IMR-90 (cell line): ENCODE measurements around the gene RPS19BP1. TPM values are rescaled to one million over a fixed set of nuclear protein-coding genes. Genes with fewer than 3 reads are reported as not detected.

Experiments
- ATAC-seq: fragments of 200-7000 bp; cut with Tn5 transposase; 2 replicates; pipeline ENCODE4 v1.9.1; 2020; ENCODE audit warnings: low read depth, mild to moderate bottlenecking, moderate library complexity
- BruUV-seq: library from RNA; stranded (reverse); fragments of 400-500 nt; replicated peaks from 2 replicates; lab custom pipeline; 2021; lab: Mats Ljungman, UMichigan
- CTCF ChIA-PET: fragments of 300-600 bp; formaldehyde crosslinking; extraction: SDS; loops from one replicate; lab custom pipeline; 2021; ENCODE audit warnings: antibody characterized with exemption; lab: Yijun Ruan, JAX
- POLR2A ChIA-PET: fragments of 300-600 bp; sonication (Branson Sonifier 250); formaldehyde crosslinking; loops from one replicate; lab custom pipeline; 2022; ENCODE audit warnings: antibody characterized with exemption; ENCODE audit not compliant: unreplicated experiment; lab: Charles Lee
- DNase-seq: peaks from one replicate; pipeline ENCODE4 v3.0.0; 2013
- H2AFZ ChIP-seq: replicated peaks from 2 replicates; pipeline ENCODE3; 2013; ENCODE audit warnings: low read length, mild to moderate bottlenecking; ENCODE audit not compliant: poor library complexity
- H2AK5ac ChIP-seq: 2 replicates; pipeline ENCODE4 v1.6.1; 2013; ENCODE audit warnings: low read depth, low read length, inconsistent platforms
- H2AK9ac ChIP-seq: replicated peaks from 2 replicates; pipeline ENCODE3; 2013; ENCODE audit warnings: mild to moderate bottlenecking, low read depth, low read length, moderate library complexity; ENCODE audit not compliant: poor library complexity
- H2BK120ac ChIP-seq: 2 replicates; pipeline ENCODE4 v1.6.1; 2013; ENCODE audit warnings: low read depth, low read length, inconsistent platforms
- H2BK15ac ChIP-seq: 3 replicates; pipeline ENCODE4 v1.6.1; 2013; ENCODE audit warnings: low read depth, low read length, inconsistent platforms
- H2BK20ac ChIP-seq: 2 replicates; pipeline ENCODE4 v1.6.1; 2013; ENCODE audit warnings: low read depth, mild to moderate bottlenecking, inconsistent platforms, low read length, moderate library complexity
- H2BK5ac ChIP-seq: 2 replicates; pipeline ENCODE4 v1.6.1; 2013; ENCODE audit warnings: mild to moderate bottlenecking, low read depth, low read length, inconsistent platforms; ENCODE audit not compliant: poor library complexity, severe bottlenecking
- H3K14ac ChIP-seq: replicated peaks from 2 replicates; pipeline ENCODE4 v1.6.1; 2013; ENCODE audit warnings: low read depth, low read length, inconsistent platforms
- H3K18ac ChIP-seq: 2 replicates; pipeline ENCODE4 v1.6.1; 2013; ENCODE audit warnings: low read depth, low read length, control low read depth
- H3K23ac ChIP-seq: 2 replicates; pipeline ENCODE4 v1.6.1; 2013; ENCODE audit warnings: low read depth, low read length, inconsistent platforms
- H3K27ac ChIP-seq: 2 replicates; pipeline ENCODE4 v1.5.1; 2013; ENCODE audit warnings: mild to moderate bottlenecking, control low read depth, low read length; ENCODE audit not compliant: insufficient read depth
- H3K27me3 ChIP-seq: 2 replicates; pipeline ENCODE4 v1.6.1; 2013; ENCODE audit warnings: low read length; ENCODE audit not compliant: control insufficient read depth, insufficient read depth
- H3K36me3 ChIP-seq: 2 replicates; pipeline ENCODE4 v1.6.1; 2013; ENCODE audit warnings: low read length, mixed read lengths; ENCODE audit not compliant: control insufficient read depth, insufficient read depth
- H3K4ac ChIP-seq: 2 replicates; pipeline ENCODE4 v1.6.1; 2013; ENCODE audit warnings: low read depth, low read length, inconsistent platforms
- H3K4me1 ChIP-seq: 2 replicates; pipeline ENCODE4 v1.6.1; 2013; ENCODE audit warnings: low read length, mixed read lengths; ENCODE audit not compliant: control insufficient read depth, insufficient read depth
- H3K4me2 ChIP-seq: 2 replicates; pipeline ENCODE4 v1.6.1; 2013; ENCODE audit warnings: low read depth, mild to moderate bottlenecking, control low read depth, low read length, moderate library complexity
- H3K4me3 ChIP-seq: 2 replicates; pipeline ENCODE4 v1.5.1; 2013; ENCODE audit warnings: low read depth, mild to moderate bottlenecking, control low read depth, low read length, moderate library complexity; ENCODE audit not compliant: insufficient read depth
- H3K56ac ChIP-seq: 2 replicates; pipeline ENCODE4 v1.6.1; 2013; ENCODE audit warnings: low read length, inconsistent platforms; ENCODE audit not compliant: insufficient read depth; ENCODE audit errors: extremely low read depth
- H3K79me1 ChIP-seq, 2 experiments: 2 replicates each; pipeline ENCODE4 v1.6.1; 2013; ENCODE audit warnings: low read length in 2 of 2, inconsistent platforms in 1 of 2, low read depth in 1 of 2
- H3K9ac ChIP-seq: 2 replicates; pipeline ENCODE4 v1.6.1; 2013; ENCODE audit warnings: low read depth, low read length, control low read depth
- H3K9me1 ChIP-seq: 2 replicates; pipeline ENCODE4 v1.6.1; 2013; ENCODE audit warnings: low read length, inconsistent platforms; ENCODE audit not compliant: insufficient read depth
- H3K9me3 ChIP-seq: 2 replicates; pipeline ENCODE4 v1.6.1; 2013; ENCODE audit warnings: low read length; ENCODE audit not compliant: control insufficient read depth, insufficient read depth
- H4K20me1 ChIP-seq: 2 replicates; pipeline ENCODE4 v1.6.1; 2013; ENCODE audit warnings: low read length, inconsistent platforms; ENCODE audit not compliant: insufficient read depth
- H4K5ac ChIP-seq: 2 replicates; pipeline ENCODE4 v1.6.1; 2013; ENCODE audit warnings: mild to moderate bottlenecking, low read depth, low read length, control low read depth
- H4K8ac ChIP-seq, 2 experiments: 2 replicates each; pipeline ENCODE4 v1.6.1; 2013; ENCODE audit warnings: low read depth in 2 of 2, low read length in 2 of 2, control low read depth in 1 of 2, inconsistent platforms in 1 of 2
- H4K91ac ChIP-seq: 2 replicates; pipeline ENCODE4 v1.6.1; 2013; ENCODE audit warnings: low read depth, low read length, inconsistent platforms; ENCODE audit not compliant: insufficient read depth
- BHLHE40 ChIP-seq: fragments of 150-350 bp; IDR thresholded peaks from 2 replicates; pipeline ENCODE4 v1.6.1; 2016; ENCODE audit warnings: mild to moderate bottlenecking, low read depth, low read length
- CEBPB ChIP-seq: IDR thresholded peaks from 2 replicates; pipeline ENCODE4 v1.6.1; 2012; ENCODE audit warnings: low read depth, low read length, improper control_type of control experiment
- CHD1 ChIP-seq: IDR thresholded peaks from 2 replicates; pipeline ENCODE4 v1.6.1; 2012; ENCODE audit warnings: low read depth, low read length, improper control_type of control experiment
- ELK1 ChIP-seq: fragments of 150-350 bp; IDR thresholded peaks from 2 replicates; pipeline ENCODE4 v1.6.1; 2016; ENCODE audit warnings: low read depth, mild to moderate bottlenecking, low read length, moderate library complexity, borderline replicate concordance
- FOS ChIP-seq: fragments of 150-350 bp; IDR thresholded peaks from 2 replicates; pipeline ENCODE4 v1.6.1; 2016; ENCODE audit warnings: low read depth, low read length
- MAFK ChIP-seq: IDR thresholded peaks from 2 replicates; pipeline ENCODE4 v1.6.1; 2012; ENCODE audit warnings: low read depth, low read length, improper control_type of control experiment
- MAZ ChIP-seq: IDR thresholded peaks from 2 replicates; pipeline ENCODE4 v1.6.1; 2012; ENCODE audit warnings: low read depth, mild to moderate bottlenecking, low read length, improper control_type of control experiment, moderate library complexity, borderline replicate concordance
- MXI1 ChIP-seq: IDR thresholded peaks from 2 replicates; pipeline ENCODE4 v1.6.1; 2012; ENCODE audit warnings: low read depth, mild to moderate bottlenecking, low read length, moderate library complexity, borderline replicate concordance
- NFE2L2 ChIP-seq: fragments of 150-350 bp; IDR thresholded peaks from 2 replicates; pipeline ENCODE4 v1.6.1; 2016; ENCODE audit warnings: low read depth, mild to moderate bottlenecking, low read length
- POLR2A ChIP-seq: IDR thresholded peaks from 2 replicates; pipeline ENCODE4 v1.6.1; 2012; ENCODE audit warnings: mild to moderate bottlenecking, low read depth, low read length
- RAD21 ChIP-seq: IDR thresholded peaks from 2 replicates; pipeline ENCODE4 v1.6.1; 2012; ENCODE audit warnings: low read length, improper control_type of control experiment
- RCOR1 ChIP-seq: IDR thresholded peaks from 2 replicates; pipeline ENCODE4 v1.6.1; 2012; ENCODE audit warnings: mild to moderate bottlenecking, low read length, improper control_type of control experiment; ENCODE audit not compliant: insufficient replicate concordance
- RFX5 ChIP-seq: IDR thresholded peaks from 2 replicates; pipeline ENCODE4 v1.8.0; 2012; ENCODE audit warnings: low read depth, mild to moderate bottlenecking, low read length, moderate library complexity
- SMC3 ChIP-seq: fragments of 150-350 bp; IDR thresholded peaks from 2 replicates; pipeline ENCODE4 v1.6.1; 2016; ENCODE audit warnings: low read depth, mild to moderate bottlenecking, antibody characterized with exemption, low read length, moderate library complexity
- USF2 ChIP-seq: fragments of 150-350 bp; IDR thresholded peaks from 2 replicates; pipeline ENCODE4 v1.6.1; 2017; ENCODE audit warnings: mild to moderate bottlenecking, antibody characterized with exemption, low read length, low read depth
- WGBS, 2 experiments: methylation state at CpG; one replicate each; pipeline versions ENCODE4 v1.1.5 to v1.1.7; 2013; ENCODE audit warnings: missing lambda C conversion rate in 2 of 2; ENCODE audit not compliant: insufficient read length in 1 of 2; ENCODE audit errors: extremely low coverage in 2 of 2; 5-methylcytosine and 5-hydroxymethylcytosine counted together
- dilution Hi-C: fragments of 300-500 bp; cut with HindIII; formaldehyde crosslinking; loops from one replicate; pipeline ENCODE4 v1.14.3; 2018; ENCODE audit warnings: low sequenced_read_pairs; ENCODE audit not compliant: unreplicated experiment
- in situ Hi-C: fragments of 300-500 bp; cut with MboI; formaldehyde crosslinking; loops from 3 replicates; pipeline ENCODE4 v1.14.3; 2019; ENCODE audit warnings: low sequenced_read_pairs, inconsistent platforms, mixed read lengths
- intact Hi-C: fragments of 100-400 bp; cut with micrococcal nuclease; formaldehyde crosslinking; loops from 2 replicates; pipeline ENCODE4 v1.10.0; 2022
- polyA plus RNA-seq, 3 experiments: library from polyadenylated mRNA; depleted of rRNA; stranded (reverse); fragments of >200 nt; gene quantifications; 2 replicates each; pipeline ENCODE4 v1.2.3, GENCODE V29; 2012; ENCODE audit warnings: low replicate concordance in 1 of 3
- total RNA-seq: library from RNA; depleted of rRNA; stranded (reverse); fragments of >200 nt; gene quantifications from 2 replicates; pipeline ENCODE4 v1.2.3, GENCODE V29; 2012

The RPS19BP1 gene
- total and polyA plus RNA-seq, 2 of the 4 experiments (the other 2 are of a cell fraction) = 33.0 to 95.4 TPM

GRCh38 chr22:39502109-39502788 is 30.3 kb downstream of the RPS19BP1 start, which contains the start of gene MIEF1:
Gene MIEF1 (plus strand): TSS chr22:39502290. CDS start chr22:39511295, 9,005 bp downstream.
- in situ Hi-C loops = no loop called here
- WGBS, 2 experiments = 0% methylated on average over 16 of the region's 58 CpGs; no CpG with 5 or more reads in 1 of the 2 experiments
- peak; percentile 97 for ATAC-seq
- no peak for TF ChIP-seq RFX5
- TF ChIP-seq USF2 = peak; percentile 69
- no peak for TF ChIP-seq BHLHE40
- TF ChIP-seq RCOR1 = no peak
- TF ChIP-seq NFE2L2 = no peak
- TF ChIP-seq ELK1 = 0 out of 2 replicates have a peak, but pooled peaks have one; percentile 18
- no peak for TF ChIP-seq FOS
- no peak for TF ChIP-seq CHD1
- TF ChIP-seq SMC3 = no peak
- peak; percentile 88 for TF ChIP-seq MAZ
- TF ChIP-seq MAFK = no peak
- peak; percentile 95 for TF ChIP-seq MXI1
- TF ChIP-seq POLR2A = no peak
- no peak for TF ChIP-seq RAD21
- no peak for TF ChIP-seq CEBPB

More at GRCh38 chr22:39502109-39502788, 30.3 kb downstream of the RPS19BP1 start, which contains the start of gene MIEF1:
- Histone ChIP-seq H2AK9ac (peak within 1 kb of the TSS; percentile 91), H4K5ac (peak within 1 kb of the TSS; percentile 44), H3K9me3 (no peaks in the 10 kb centered on the region), H3K79me1 (peaks cover 19 to 53% of the 10 kb centered on the region in 2 experiments), H3K36me3 (peaks cover 24% of the 10 kb centered on the region), H2BK120ac (peak within 1 kb of the TSS; percentile 54), H3K9me1 (peaks cover 6% of the 10 kb centered on the region), H4K91ac (peak within 1 kb of the TSS; percentile 38; the same call in 1 of the 2 replicates), H4K8ac (peak within 1 kb of the TSS; percentile 74 to 98), H3K56ac (peak within 1 kb of the TSS; percentile 48; the same call in 1 of the 2 replicates), H3K4me2 (peak within 1 kb of the TSS; percentile 94), H2BK5ac (peak within 1 kb of the TSS; percentile 27), H3K27ac (peak within 1 kb of the TSS; percentile 45), H3K4ac (peak within 1 kb of the TSS; percentile 75), H3K27me3 (no peaks in the 10 kb centered on the region), H3K9ac (peak within 1 kb of the TSS; percentile 85), H3K23ac (peak within 1 kb of the TSS; percentile 74; the same call in 1 of the 2 replicates), H2BK20ac (no peak within 1 kb of the TSS), H3K14ac (peak within 1 kb of the TSS; percentile 61), H3K18ac (no peak within 1 kb of the TSS; the same call in 1 of the 2 replicates), H3K4me3 (peak within 1 kb of the TSS; percentile 67), H2AFZ (peak within 1 kb of the TSS; percentile 92), H4K20me1 (0 out of 2 replicates have a peak, but pooled peaks cover 11% of the 10 kb centered on the region), H2BK15ac (no peak within 1 kb of the TSS; the same call in 2 of the 3 replicates), H2AK5ac (peak within 1 kb of the TSS; percentile 52), H3K4me1 (peaks cover 10% of the 10 kb centered on the region)
- dilution Hi-C loops (no loop called here), intact Hi-C loops (loop anchor here (2.0 kb wide), 1 partner anchor 17 kb away; no protein-coding TSS in a partner anchor)
- CTCF ChIA-PET = no interaction called here
- peak; percentile 92 for DNase-seq
- POLR2A ChIA-PET = interaction anchor here (0.6 to 0.9 kb wide), 6 partner anchors 18 to 115 kb away, joined by 3 to 4 read pairs (median 4); partner anchors contain the start of gene ATF4
- no TSS peak for BruUV-seq
